ENCODE measurements around the gene PCNX2.

The PCNX2 gene

DNA sequence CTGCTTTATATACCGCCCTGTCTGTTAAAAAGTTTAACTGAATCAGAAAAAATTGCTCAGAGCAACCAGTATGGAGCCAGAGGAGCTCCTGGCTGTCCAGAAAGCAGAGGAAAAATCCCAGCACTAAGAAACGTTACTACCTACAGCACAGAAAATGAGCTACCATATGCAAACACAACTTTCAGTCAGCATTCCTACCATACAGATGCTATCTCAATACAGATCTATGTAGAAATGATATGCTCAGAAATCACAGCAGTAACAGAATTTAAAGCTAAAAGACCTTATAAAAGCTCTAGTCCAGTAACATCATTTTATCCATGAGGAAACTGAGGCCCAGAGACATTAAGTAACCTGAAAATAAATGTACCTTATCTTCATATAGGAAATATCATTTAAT lies 38.7 kb downstream of the PCNX2 start:
- TF ChIP-seq, protein P1, sequence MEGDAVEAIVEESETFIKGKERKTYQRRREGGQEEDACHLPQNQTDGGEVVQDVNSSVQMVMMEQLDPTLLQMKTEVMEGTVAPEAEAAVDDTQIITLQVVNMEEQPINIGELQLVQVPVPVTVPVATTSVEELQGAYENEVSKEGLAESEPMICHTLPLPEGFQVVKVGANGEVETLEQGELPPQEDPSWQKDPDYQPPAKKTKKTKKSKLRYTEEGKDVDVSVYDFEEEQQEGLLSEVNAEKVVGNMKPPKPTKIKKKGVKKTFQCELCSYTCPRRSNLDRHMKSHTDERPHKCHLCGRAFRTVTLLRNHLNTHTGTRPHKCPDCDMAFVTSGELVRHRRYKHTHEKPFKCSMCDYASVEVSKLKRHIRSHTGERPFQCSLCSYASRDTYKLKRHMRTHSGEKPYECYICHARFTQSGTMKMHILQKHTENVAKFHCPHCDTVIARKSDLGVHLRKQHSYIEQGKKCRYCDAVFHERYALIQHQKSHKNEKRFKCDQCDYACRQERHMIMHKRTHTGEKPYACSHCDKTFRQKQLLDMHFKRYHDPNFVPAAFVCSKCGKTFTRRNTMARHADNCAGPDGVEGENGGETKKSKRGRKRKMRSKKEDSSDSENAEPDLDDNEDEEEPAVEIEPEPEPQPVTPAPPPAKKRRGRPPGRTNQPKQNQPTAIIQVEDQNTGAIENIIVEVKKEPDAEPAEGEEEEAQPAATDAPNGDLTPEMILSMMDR (IDR thresholded peaks at IDR 0.05; ENCODE audit: low read depth, low read length) = no peak
- no peak overlapping the region for H3K4me3 ChIP-seq (ENCODE audit: low read depth, low read length)

DNA sequence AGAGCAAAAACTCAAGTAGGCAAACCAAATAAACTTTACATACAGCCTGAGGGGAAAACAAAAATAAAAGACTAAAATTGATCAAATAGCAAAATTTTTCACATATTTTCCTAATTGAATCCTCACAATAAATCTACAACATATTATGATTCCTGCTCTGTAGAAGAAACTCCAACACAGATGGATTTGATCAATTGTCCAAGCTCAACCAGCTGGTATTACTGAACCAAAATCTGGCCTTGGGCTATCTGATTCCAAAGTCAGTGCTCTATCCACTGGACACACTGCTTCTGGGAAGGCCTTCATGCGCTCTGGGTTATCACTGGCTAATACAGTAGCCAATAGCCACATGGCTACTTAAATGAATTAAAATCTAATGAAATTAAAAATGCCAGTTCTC lies 39.3 kb downstream of the PCNX2 start:
- H3K4me3 ChIP-seq (ENCODE audit: low read depth, low read length) = no peak overlapping the region
- TF ChIP-seq, protein P1 (IDR thresholded peaks at IDR 0.05; ENCODE audit: low read depth, low read length) = no peak

DNA sequence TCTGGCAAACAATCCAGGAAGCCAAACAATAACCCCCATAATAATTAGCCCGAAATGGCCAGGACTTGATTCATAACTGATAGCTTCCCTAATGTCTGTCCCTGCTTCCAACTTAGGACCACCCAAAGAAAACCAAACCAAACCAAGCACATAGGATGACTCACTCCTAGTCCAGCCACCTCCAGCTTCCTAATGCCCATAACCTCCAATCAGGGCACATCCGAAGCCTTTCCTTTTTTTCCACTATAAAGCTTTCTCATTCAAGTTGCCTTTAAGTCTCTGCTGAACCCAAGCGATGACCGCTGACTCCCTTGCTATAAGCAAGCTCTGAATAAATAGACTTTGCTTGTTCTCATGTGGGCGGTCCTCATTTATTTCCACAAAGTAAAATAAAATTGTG lies 40.4 kb downstream of the PCNX2 start:
- TF ChIP-seq, protein P1 (IDR thresholded peaks at IDR 0.05; ENCODE audit: low read depth, low read length) = no peak
- no peak overlapping the region for H3K4me3 ChIP-seq (ENCODE audit: low read depth, low read length)

DNA sequence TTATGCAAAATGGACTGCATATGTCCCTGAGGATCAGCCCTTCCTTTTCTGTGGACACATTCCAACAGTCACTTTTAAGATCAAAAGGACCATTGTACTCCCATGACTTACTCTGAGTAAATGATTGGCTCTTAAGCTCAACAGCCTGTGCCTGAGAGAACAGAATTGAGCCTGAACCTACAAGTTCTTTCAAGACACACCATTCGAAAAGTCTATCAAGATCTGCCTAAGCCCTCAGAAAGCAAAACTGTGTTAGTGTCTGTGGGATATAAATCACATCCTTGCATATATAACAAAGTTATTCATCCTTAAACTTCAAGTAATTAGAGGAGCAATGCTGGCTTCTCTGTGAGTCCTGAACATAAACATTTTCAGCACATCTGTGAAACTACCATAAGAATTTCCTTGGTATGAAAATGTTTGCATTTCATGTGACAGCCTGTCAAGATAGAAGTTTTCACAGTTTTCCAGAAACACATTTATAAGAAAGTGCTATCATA lies 41.6 kb downstream of the PCNX2 start:
- no peak overlapping the region for H3K4me3 ChIP-seq (ENCODE audit: low read depth, low read length)
- TF ChIP-seq, protein P1 (IDR thresholded peaks at IDR 0.05; ENCODE audit: low read depth, low read length) = no peak

DNA sequence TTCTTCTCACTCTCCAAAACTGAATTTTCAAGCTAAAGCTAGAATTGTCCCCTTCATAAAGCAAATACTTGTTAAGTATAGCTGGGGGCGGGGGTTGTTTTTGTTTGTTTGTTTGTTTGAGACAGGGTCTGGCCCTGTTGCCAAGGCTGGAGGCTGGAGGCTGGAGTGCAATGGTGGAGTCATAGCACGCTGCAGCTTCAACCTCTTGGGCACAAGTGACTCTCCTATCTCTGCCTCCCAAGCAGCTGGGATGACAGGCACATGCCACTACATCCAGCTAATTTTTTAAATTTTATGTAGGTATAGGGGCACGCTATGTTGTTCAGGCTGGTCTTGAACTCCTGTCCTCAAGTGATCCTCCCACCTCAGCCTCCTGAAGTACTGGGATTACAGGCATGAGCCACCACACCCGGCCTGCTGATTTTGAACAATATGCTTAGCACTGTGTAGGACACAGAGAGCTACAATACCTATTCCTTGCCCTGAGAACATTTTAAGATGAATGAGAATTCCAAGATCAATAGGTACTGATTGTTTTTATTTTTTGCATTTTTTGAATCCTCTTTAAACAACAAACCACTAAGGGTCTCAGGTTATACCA lies 42.2 kb downstream of the PCNX2 start:
- TF ChIP-seq, protein P1 (IDR thresholded peaks at IDR 0.05; ENCODE audit: low read depth, low read length) = no peak
- no peak overlapping the region for H3K4me3 ChIP-seq (ENCODE audit: low read depth, low read length)

DNA sequence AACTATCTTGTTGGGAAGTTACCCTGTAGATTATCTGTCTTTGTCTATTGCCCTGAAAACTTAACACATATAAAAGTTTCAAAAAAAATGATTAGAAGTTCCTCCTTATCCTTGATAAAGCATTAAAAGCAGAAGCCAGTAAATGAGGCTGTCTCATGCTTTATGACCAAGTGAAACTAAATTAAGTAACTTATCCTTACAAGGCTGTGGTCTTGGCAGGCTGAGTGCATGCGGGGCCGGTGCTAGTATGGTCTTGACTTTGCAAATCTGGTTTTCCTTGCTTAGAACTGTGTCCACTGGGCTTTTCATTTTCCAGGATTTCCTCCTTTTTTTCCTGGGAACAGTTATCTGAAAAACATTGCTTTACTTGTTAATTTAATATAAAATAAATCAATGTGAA lies 43.1 kb downstream of the PCNX2 start:
- TF ChIP-seq, protein P1 (IDR thresholded peaks at IDR 0.05; ENCODE audit: low read depth, low read length) = no peak
- no peak overlapping the region for H3K4me3 ChIP-seq (ENCODE audit: low read depth, low read length)

DNA sequence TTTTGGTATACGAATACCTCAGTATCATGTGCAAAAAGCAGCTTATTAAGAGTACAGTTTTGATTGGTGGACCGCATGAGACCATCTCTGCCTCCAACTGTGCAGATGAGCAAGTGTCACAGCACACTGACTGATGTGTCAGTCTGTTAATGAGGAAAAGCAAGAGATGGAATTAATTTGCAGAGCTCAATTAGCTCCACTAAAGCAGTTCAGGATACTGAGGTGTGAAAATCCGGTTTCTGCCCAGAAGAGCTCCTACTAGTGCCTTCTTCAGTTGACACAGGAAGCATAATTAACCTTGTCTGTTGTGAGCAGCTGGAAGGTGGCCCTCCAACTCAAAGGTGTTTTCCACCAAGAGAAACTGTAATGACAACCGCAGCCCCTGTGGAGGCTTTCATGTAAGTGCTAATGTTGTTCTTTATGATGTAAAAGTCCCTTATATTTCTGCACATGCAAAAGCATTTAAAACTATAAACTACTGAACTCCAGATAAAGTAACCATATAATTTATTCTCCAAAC lies 44.3 kb downstream of the PCNX2 start:
- TF ChIP-seq, protein P1 (IDR thresholded peaks at IDR 0.05; ENCODE audit: low read depth, low read length) = no peak
- H3K4me3 ChIP-seq (ENCODE audit: low read depth, low read length) = no peak overlapping the region
